Endothelial cell of umbilical vein (primary cell): Measurements from ENCODE around the gene LEUTX. TPM values are rescaled to one million over a fixed set of nuclear protein-coding genes. Genes with fewer than 3 reads are reported as not detected.

Source experiments
- BruUV-seq: library from RNA; stranded (reverse); fragments of 400-500 nt; replicated peaks from 2 replicates; lab custom pipeline; 2021; lab: Mats Ljungman, UMichigan
- CTCF ChIA-PET: fragments of 300-600, 350-600 bp; sonication (Branson Sonifier 250); formaldehyde crosslinking; loops from one replicate; lab custom pipeline; 2021; ENCODE audit warnings: antibody characterized with exemption, inconsistent platforms; lab: Charles Lee
- POLR2A ChIA-PET: fragments of 300-600, 350-600 bp; sonication (Branson Sonifier 250); formaldehyde crosslinking; loops from one replicate; lab custom pipeline; 2021; ENCODE audit warnings: antibody characterized with exemption, inconsistent platforms; lab: Charles Lee
- DNase-seq: peaks from one replicate; pipeline ENCODE4 v3.0.0-alpha.2; 2011; ENCODE audit warnings: low read depth, low spot score
- FAIRE-seq: peaks from 2 replicates; lab custom pipeline; 2011; peaks lifted over from hg19 to GRCh38; lab: Jason Lieb, UNC
- H2AFZ ChIP-seq: 2 replicates; pipeline ENCODE4 v1.6.0; 2012; ENCODE audit warnings: low read depth, low read length, control low read depth, inconsistent platforms
- H3K27ac ChIP-seq: 2 replicates; pipeline ENCODE4 v1.5.1; 2011; ENCODE audit warnings: low read depth, mild to moderate bottlenecking, control low read depth, low read length, moderate library complexity; ENCODE audit not compliant: insufficient read depth
- H3K27me3 ChIP-seq, 2 experiments: 2 replicates each; pipeline versions ENCODE4 v1.6.0 to v1.6.1; 2011; ENCODE audit warnings: low read length in 2 of 2, mixed read lengths in 1 of 2; ENCODE audit not compliant: control insufficient read depth in 2 of 2, insufficient read depth in 2 of 2
- H3K36me3 ChIP-seq, 2 experiments: 2 replicates in 1 of 2; 3 replicates in 1 of 2; pipeline ENCODE4 v1.5.1; 2011; ENCODE audit warnings: low read length in 2 of 2, mild to moderate bottlenecking in 1 of 2, moderate library complexity in 1 of 2; ENCODE audit not compliant: control insufficient read depth in 2 of 2, insufficient read depth in 2 of 2; ENCODE audit errors: extremely low read depth in 1 of 2
- H3K4me1 ChIP-seq: 3 replicates; pipeline ENCODE4 v1.5.1; 2011; ENCODE audit warnings: mild to moderate bottlenecking, low read length; ENCODE audit not compliant: control insufficient read depth, insufficient read depth; ENCODE audit errors: extremely low read depth
- H3K4me2 ChIP-seq: 2 replicates; pipeline ENCODE4 v1.6.1; 2011; ENCODE audit warnings: low read length, control low read depth, mixed read lengths; ENCODE audit not compliant: insufficient read depth
- H3K4me3 ChIP-seq, 3 experiments: fragments of 200-600 bp in 1 of 3; sonication (generic), shearing (Covaris generic) in 1 of 3; replicated peaks in 1 of 3; 2 replicates each; pipeline ENCODE4 v1.5.1; 2011 to 2016; ENCODE audit warnings: control low read depth in 3 of 3, low read length in 3 of 3, mild to moderate bottlenecking in 2 of 3, inconsistent platforms in 1 of 3, low read depth in 1 of 3, moderate library complexity in 1 of 3; ENCODE audit not compliant: insufficient read depth in 1 of 3
- H3K79me2 ChIP-seq: 2 replicates; pipeline ENCODE4 v1.6.0; 2012; ENCODE audit warnings: low read length, inconsistent platforms; ENCODE audit not compliant: control insufficient read depth, insufficient read depth
- H3K9ac ChIP-seq: replicated peaks from 2 replicates; pipeline ENCODE3; 2011; ENCODE audit warnings: low read length, control low read depth; ENCODE audit not compliant: insufficient read depth; ENCODE audit errors: extremely low read depth
- H3K9me1 ChIP-seq: replicated peaks from 3 replicates; pipeline ENCODE4 v1.6.0; 2011; ENCODE audit warnings: mild to moderate bottlenecking, low read length; ENCODE audit not compliant: control insufficient read depth, insufficient read depth; ENCODE audit errors: extremely low read depth
- H3K9me3 ChIP-seq: replicated peaks from 2 replicates; pipeline ENCODE4 v1.5.1; 2012; ENCODE audit warnings: low read length, inconsistent platforms; ENCODE audit not compliant: control insufficient read depth, insufficient read depth
- H4K20me1 ChIP-seq: replicated peaks from 2 replicates; pipeline ENCODE3; 2011; ENCODE audit warnings: mild to moderate bottlenecking, low read length; ENCODE audit not compliant: control insufficient read depth, insufficient read depth; ENCODE audit errors: extremely low read depth
- EZH2 ChIP-seq: IDR thresholded peaks from 2 replicates; pipeline ENCODE4 v1.6.1; 2012; ENCODE audit warnings: borderline replicate concordance, low read depth, mild to moderate bottlenecking, moderate library complexity, low read length, inconsistent platforms; ENCODE audit not compliant: severe bottlenecking
- FOS ChIP-seq: IDR thresholded peaks from 2 replicates; pipeline ENCODE4 v1.6.1; 2011; ENCODE audit warnings: mild to moderate bottlenecking, low read length, moderate library complexity, borderline replicate concordance; ENCODE audit not compliant: insufficient read depth
- GATA2 ChIP-seq: IDR thresholded peaks from 2 replicates; pipeline ENCODE4 v1.7.0; 2011; ENCODE audit warnings: low read depth, mild to moderate bottlenecking, moderate library complexity, mixed read lengths, low read length; ENCODE audit not compliant: insufficient read length, insufficient read depth
- JUN ChIP-seq: IDR thresholded peaks from 2 replicates; pipeline ENCODE4 v1.6.1; 2011; ENCODE audit warnings: borderline replicate concordance, low read depth; ENCODE audit not compliant: insufficient read length, insufficient read depth
- MYC ChIP-seq: IDR thresholded peaks from one replicate; pipeline ENCODE4 v1.6.1; 2011; ENCODE audit warnings: mild to moderate bottlenecking, low read depth, low read length
- POLR2A ChIP-seq: IDR thresholded peaks from 2 replicates; pipeline ENCODE4 v1.6.1; 2012; ENCODE audit warnings: low read depth, mild to moderate bottlenecking, control low read depth, low read length
- POLR2AphosphoS5 ChIP-seq: IDR thresholded peaks from 2 replicates; pipeline ENCODE4 v1.6.1; 2012; ENCODE audit warnings: low read depth, mild to moderate bottlenecking, control low read depth, low read length, moderate library complexity; ENCODE audit not compliant: insufficient read depth
- dilution Hi-C: fragments of 300-500 bp; cut with MboI; formaldehyde crosslinking; loops from one replicate; pipeline ENCODE4 v1.15.0; 2019; ENCODE audit warnings: low sequenced_read_pairs; ENCODE audit not compliant: extremely low pct_ligation_motif_present
- intact Hi-C: fragments of 100-400 bp; cut with micrococcal nuclease; formaldehyde crosslinking; loops from one replicate; pipeline ENCODE4 v1.10.0; 2022
- polyA plus RNA-seq, 4 experiments: library from polyadenylated mRNA; depleted of rRNA in 3 of 4; stranded (reverse) in 3 of 4; unstranded in 1 of 4; fragments of >200 nt; gene quantifications; 2 replicates each; pipeline versions ENCODE4 v1.2.1 to v1.2.3, GENCODE V29; 2011 to 2012; ENCODE audit warnings: missing spikeins in 1 of 4
- total RNA-seq: library from RNA; stranded (reverse); gene quantifications from 2 replicates; pipeline ENCODE4 v1.2.3, GENCODE V29; 2021
- TF ChIP-seq, protein P1 (sequence below): IDR thresholded peaks from 2 replicates; pipeline ENCODE4 v1.6.1; 2011; ENCODE audit not compliant: insufficient read depth, insufficient read length
- TF ChIP-seq, protein P2 (sequence below), 2 donors: IDR thresholded peaks; 1 replicate in 1 of 2; 2 replicates in 1 of 2; pipeline ENCODE4 v1.5.1; 2011; ENCODE audit warnings: low read length in 2 of 2, mild to moderate bottlenecking in 2 of 2, moderate library complexity in 2 of 2, control low read depth in 1 of 2, inconsistent platforms in 1 of 2, low read depth in 1 of 2; ENCODE audit not compliant: insufficient read depth in 1 of 2; ENCODE audit errors: extremely low read depth in 1 of 2

Gene LEUTX
- total and polyA plus RNA-seq, 2 donors (not counting 3 experiments of a cell fraction or from before 2014, with no cell fraction given): not detected

DNA sequence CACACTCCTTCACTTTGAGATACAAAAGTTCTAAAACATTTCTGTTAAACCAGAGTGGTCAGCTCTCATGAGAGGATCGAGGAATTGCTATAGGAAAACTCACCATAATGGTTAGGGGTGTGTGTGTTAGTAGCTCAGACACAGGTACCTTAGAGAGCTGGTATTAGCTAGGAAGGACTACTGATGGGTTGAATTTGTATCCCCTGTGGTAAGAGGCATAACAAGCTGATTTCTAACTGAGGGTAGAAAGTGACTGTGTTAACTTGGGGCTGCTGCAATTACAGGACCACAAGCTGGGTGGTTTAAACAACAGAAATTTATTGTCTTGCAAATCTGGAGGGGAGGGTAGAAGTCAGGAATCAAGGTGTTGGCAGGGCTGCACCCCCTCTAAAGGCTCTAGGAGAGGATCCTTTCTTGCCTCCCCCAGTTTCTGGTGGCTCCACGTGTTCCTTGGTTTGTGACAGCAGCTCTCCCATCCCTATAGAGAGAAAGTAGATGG lies 17.4 kb downstream of the LEUTX start:
- Histone ChIP-seq H3K27ac (no peak overlapping the region), H3K9ac (no peak overlapping the region), H3K36me3 (no peaks in the 10 kb centered on the region), H2AFZ (no peak overlapping the region), H3K4me2 (no peak overlapping the region), H3K9me3 (no peaks in the 10 kb centered on the region), H3K79me2 (no peaks in the 10 kb centered on the region), H3K27me3 (peaks cover 3 to 13% of the 10 kb centered on the region in 2 experiments), H4K20me1 (no peaks in the 10 kb centered on the region), H3K9me1 (no peaks in the 10 kb centered on the region), H3K4me1 (no peaks in the 10 kb centered on the region), H3K4me3 (no peak overlapping the region)
- dilution Hi-C loops: no loop called here
- no TSS peak for BruUV-seq
- TF ChIP-seq EZH2 (no peak), POLR2A (no peak), MYC (no peak), POLR2AphosphoS5 (no peak), JUN (no peak), FOS (no peak), GATA2 (no peak)
- TF ChIP-seq, protein P1, sequence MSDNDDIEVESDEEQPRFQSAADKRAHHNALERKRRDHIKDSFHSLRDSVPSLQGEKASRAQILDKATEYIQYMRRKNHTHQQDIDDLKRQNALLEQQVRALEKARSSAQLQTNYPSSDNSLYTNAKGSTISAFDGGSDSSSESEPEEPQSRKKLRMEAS: no peak
- TF ChIP-seq, protein P2, sequence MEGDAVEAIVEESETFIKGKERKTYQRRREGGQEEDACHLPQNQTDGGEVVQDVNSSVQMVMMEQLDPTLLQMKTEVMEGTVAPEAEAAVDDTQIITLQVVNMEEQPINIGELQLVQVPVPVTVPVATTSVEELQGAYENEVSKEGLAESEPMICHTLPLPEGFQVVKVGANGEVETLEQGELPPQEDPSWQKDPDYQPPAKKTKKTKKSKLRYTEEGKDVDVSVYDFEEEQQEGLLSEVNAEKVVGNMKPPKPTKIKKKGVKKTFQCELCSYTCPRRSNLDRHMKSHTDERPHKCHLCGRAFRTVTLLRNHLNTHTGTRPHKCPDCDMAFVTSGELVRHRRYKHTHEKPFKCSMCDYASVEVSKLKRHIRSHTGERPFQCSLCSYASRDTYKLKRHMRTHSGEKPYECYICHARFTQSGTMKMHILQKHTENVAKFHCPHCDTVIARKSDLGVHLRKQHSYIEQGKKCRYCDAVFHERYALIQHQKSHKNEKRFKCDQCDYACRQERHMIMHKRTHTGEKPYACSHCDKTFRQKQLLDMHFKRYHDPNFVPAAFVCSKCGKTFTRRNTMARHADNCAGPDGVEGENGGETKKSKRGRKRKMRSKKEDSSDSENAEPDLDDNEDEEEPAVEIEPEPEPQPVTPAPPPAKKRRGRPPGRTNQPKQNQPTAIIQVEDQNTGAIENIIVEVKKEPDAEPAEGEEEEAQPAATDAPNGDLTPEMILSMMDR (IDR thresholded peaks at IDR 0.05; ENCODE audit: extremely low read depth in 1 of 2, insufficient read depth in 1 of 2, low read depth in 1 of 2, low read length in 2 of 2): no peak
- DNase-seq (no peak), FAIRE-seq (no peak)
- ChIA-PET POLR2A (interaction anchor here (0.9 kb wide), 1 partner anchor 174 kb away, joined by 3 read pairs; no protein-coding TSS in a partner anchor), CTCF (interaction anchor here (0.7 to 2.0 kb wide), 4 partner anchors 9 to 174 kb away, joined by 3 to 7 read pairs (median 4); partner anchors contain the start of gene PSMC4)
- intact Hi-C loops: no loop called here
